Vagina (tissue), 2 donors: ENCODE results near the gene CTSD. TPM values are rescaled to one million over a fixed set of nuclear protein-coding genes. Genes with fewer than 3 reads are reported as not detected.

Source experiments
- DNase-seq, 2 donors: peaks; one replicate each; pipeline ENCODE4 v3.0.0-alpha.2; 2017; ENCODE audit errors: extremely low spot score in 2 of 2
- H3K27ac ChIP-seq: fragments of 200-600 bp; sonication (generic); one replicate; pipeline ENCODE4 v1.5.1; 2019
- H3K27me3 ChIP-seq: fragments of 200-600 bp; sonication (generic); one replicate; pipeline ENCODE4 v1.5.1; 2019
- H3K36me3 ChIP-seq, 2 donors: fragments of 200-600 bp; sonication (generic); one replicate each; pipeline ENCODE4 v1.5.1; 2017 to 2019
- H3K4me1 ChIP-seq: fragments of 200-600 bp; sonication (generic); one replicate; pipeline ENCODE4 v1.5.1; 2019
- H3K4me3 ChIP-seq, 2 donors: fragments of 200-600 bp; sonication (generic); 1 replicate in 1 of 2; 2 replicates in 1 of 2; pipeline ENCODE4 v1.5.1; 2016 to 2019
- H3K9me3 ChIP-seq: fragments of 200-600 bp; sonication (generic); one replicate; pipeline ENCODE4 v1.5.1; 2019
- POLR2A ChIP-seq, 2 donors: fragments of 450-650 bp; IDR thresholded peaks; one replicate each; pipeline ENCODE4 v1.6.1; 2017; ENCODE audit warnings: antibody characterized with exemption in 2 of 2, mild to moderate bottlenecking in 2 of 2, moderate library complexity in 2 of 2
- POLR2AphosphoS5 ChIP-seq, 2 donors: sonication (generic); formaldehyde crosslinking; IDR thresholded peaks; one replicate each; pipeline ENCODE4 v1.9.0; 2017; ENCODE audit warnings: antibody characterized with exemption in 2 of 2, mild to moderate bottlenecking in 2 of 2, low read depth in 1 of 2; ENCODE audit not compliant: insufficient read depth in 1 of 2
- intact Hi-C: fragments of 100-400 bp; cut with DNase I; formaldehyde crosslinking; loops from one replicate; pipeline ENCODE4 v1.15.1; 2023
- total RNA-seq: library from RNA; depleted of rRNA; stranded (reverse); fragments of >200 nt; gene quantifications from one replicate; pipeline ENCODE4 v1.2.3, GENCODE V29; 2016
- TF ChIP-seq, protein P1 (sequence below), 3 experiments: fragments of 450-650 bp in 2 of 3; fragments of 200-600 bp in 1 of 3; sonication (generic) in 1 of 3; IDR thresholded peaks; one replicate each; pipeline ENCODE4 v1.5.1; 2017 to 2019; ENCODE audit warnings: antibody characterized with exemption in 3 of 3, mild to moderate bottlenecking in 2 of 3, moderate library complexity in 2 of 3

The CTSD gene
- total RNA-seq, 1 donor from 2014 or later: 508 TPM

GRCh38 chr11:1778141-1778911 is 14.6 kb upstream of the CTSD start:
- TF ChIP-seq POLR2AphosphoS5 (IDR thresholded peaks at IDR 0.05; ENCODE audit: insufficient read depth in 1 of 2, low read depth in 1 of 2) (no peak), POLR2A (IDR thresholded peaks at IDR 0.05) (no peak)
- TF ChIP-seq, protein P1, sequence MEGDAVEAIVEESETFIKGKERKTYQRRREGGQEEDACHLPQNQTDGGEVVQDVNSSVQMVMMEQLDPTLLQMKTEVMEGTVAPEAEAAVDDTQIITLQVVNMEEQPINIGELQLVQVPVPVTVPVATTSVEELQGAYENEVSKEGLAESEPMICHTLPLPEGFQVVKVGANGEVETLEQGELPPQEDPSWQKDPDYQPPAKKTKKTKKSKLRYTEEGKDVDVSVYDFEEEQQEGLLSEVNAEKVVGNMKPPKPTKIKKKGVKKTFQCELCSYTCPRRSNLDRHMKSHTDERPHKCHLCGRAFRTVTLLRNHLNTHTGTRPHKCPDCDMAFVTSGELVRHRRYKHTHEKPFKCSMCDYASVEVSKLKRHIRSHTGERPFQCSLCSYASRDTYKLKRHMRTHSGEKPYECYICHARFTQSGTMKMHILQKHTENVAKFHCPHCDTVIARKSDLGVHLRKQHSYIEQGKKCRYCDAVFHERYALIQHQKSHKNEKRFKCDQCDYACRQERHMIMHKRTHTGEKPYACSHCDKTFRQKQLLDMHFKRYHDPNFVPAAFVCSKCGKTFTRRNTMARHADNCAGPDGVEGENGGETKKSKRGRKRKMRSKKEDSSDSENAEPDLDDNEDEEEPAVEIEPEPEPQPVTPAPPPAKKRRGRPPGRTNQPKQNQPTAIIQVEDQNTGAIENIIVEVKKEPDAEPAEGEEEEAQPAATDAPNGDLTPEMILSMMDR (IDR thresholded peaks at IDR 0.05): no peak
- Histone ChIP-seq H3K4me3 (no peak overlapping the region), H3K9me3 (no peaks in the 10 kb centered on the region), H3K4me1 (peaks cover 2% of the 10 kb centered on the region), H3K27me3 (no peaks in the 10 kb centered on the region), H3K27ac (no peak overlapping the region), H3K36me3 (no peaks in the 10 kb centered on the region)
- intact Hi-C loops: no loop called here
- no peak for DNase-seq

DNA sequence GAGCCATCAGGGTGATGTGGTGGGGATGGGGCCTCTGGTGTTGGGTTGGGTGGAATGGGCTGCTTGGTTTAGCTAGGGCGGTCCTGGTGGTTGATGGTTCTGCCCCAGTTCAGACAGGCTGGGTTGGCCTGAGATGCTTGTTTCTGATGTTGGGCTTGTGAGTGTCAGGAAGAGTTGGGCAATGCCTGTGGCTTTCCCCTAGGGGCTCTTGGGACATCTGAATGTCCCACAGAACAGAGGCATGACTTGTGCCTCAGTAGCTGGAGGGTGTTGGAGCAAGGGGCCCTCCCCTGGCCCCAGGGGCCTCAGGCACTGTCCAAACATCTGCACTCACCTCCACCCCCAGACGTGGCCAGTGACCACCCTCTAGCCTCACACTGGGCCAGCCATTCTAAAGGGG is 14.0 kb upstream of the CTSD start:
- Histone ChIP-seq H3K36me3 (no peaks in the 10 kb centered on the region), H3K27me3 (no peaks in the 10 kb centered on the region), H3K27ac (no peak overlapping the region), H3K9me3 (no peaks in the 10 kb centered on the region), H3K4me1 (peaks cover 8% of the 10 kb centered on the region), H3K4me3 (no peak overlapping the region)
- intact Hi-C loops: no loop called here
- DNase-seq: no peak
- TF ChIP-seq POLR2A (IDR thresholded peaks at IDR 0.05): no peak
- TF ChIP-seq POLR2AphosphoS5 (IDR thresholded peaks at IDR 0.05; ENCODE audit: insufficient read depth in 1 of 2, low read depth in 1 of 2): no peak
- TF ChIP-seq, protein P1 (IDR thresholded peaks at IDR 0.05): no peak

GRCh38 chr11:1776944-1777715 is 13.4 kb upstream of the CTSD start:
- no peak overlapping the region for H3K4me3 ChIP-seq
- intact Hi-C loops: no loop called here
- DNase-seq: no peak
- H3K4me1 ChIP-seq: peaks cover 14% of the 10 kb centered on the region
- TF ChIP-seq POLR2A (IDR thresholded peaks at IDR 0.05) (no peak), POLR2AphosphoS5 (IDR thresholded peaks at IDR 0.05; ENCODE audit: insufficient read depth in 1 of 2, low read depth in 1 of 2) (no peak)
- TF ChIP-seq, protein P1 (IDR thresholded peaks at IDR 0.05): no peak
- H3K9me3 ChIP-seq: no peaks in the 10 kb centered on the region
- no peaks in the 10 kb centered on the region for H3K36me3 ChIP-seq
- no peaks in the 10 kb centered on the region for H3K27me3 ChIP-seq
- H3K27ac ChIP-seq: no peak overlapping the region

DNA sequence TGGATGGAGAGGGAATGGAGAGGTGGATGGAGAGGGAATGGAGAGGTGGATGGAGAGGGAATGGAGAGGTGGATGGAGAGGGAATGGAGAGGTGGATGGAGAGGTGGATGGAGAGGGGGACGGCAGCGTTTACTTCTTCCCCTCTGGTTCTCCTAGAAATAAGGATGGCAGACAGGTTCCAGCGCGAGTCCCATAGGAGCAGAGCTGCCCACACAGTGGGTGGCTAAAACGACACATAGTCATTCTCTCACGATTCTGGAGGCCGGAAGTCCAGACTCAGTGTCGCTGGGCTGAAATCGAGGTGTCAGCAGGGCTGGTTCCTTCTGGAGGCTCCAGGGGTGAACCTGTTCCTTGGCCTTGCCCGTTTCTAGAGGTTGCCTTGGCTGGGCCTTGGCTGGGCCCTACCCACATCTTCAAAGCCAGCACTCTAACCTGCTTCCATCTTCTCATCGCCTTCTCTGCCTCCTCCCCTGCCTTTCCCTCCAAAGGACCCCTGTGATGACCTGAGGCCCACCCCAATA is 12.7 kb upstream of the CTSD start:
- DNase-seq: no peak
- Histone ChIP-seq H3K9me3 (no peaks in the 10 kb centered on the region), H3K4me3 (no peak overlapping the region), H3K27ac (no peak overlapping the region), H3K4me1 (peaks cover 21% of the 10 kb centered on the region), H3K36me3 (no peaks in the 10 kb centered on the region), H3K27me3 (no peaks in the 10 kb centered on the region)
- intact Hi-C loops: no loop called here
- no peak for TF ChIP-seq POLR2A (IDR thresholded peaks at IDR 0.05)

DNA sequence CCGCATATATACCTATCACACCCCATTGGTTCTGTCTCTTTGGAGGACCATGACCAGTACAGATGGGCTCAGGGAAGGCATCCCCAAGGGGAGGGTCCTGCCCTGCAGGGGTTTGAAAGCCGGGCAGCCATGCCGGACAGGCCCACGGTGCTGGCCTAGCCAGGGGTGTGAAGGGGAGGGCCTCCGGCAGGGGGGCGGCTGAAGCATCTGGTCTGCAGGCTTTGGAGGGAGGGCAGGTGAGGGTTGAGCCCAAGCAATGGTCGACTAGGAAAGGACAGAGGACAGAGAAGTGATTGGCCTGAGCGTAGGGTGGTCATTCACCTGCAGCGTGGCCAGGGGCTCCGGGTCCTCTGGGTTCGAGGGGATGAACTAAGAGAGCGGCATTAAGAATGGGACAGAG is 11.2 kb upstream of the CTSD start:
- no peaks in the 10 kb centered on the region for H3K9me3 ChIP-seq
- intact Hi-C loops: no loop called here
- DNase-seq: no peak
- no peak for TF ChIP-seq POLR2A (IDR thresholded peaks at IDR 0.05)
- no peaks in the 10 kb centered on the region for H3K27me3 ChIP-seq
- no peaks in the 10 kb centered on the region for H3K36me3 ChIP-seq
- H3K27ac ChIP-seq: no peak overlapping the region
- H3K4me3 ChIP-seq: no peak overlapping the region
- peaks cover 36% of the 10 kb centered on the region for H3K4me1 ChIP-seq
